Measurements from ENCODE around the gene RTF1. TPM values are rescaled to one million over a fixed set of nuclear protein-coding genes. Genes with fewer than 3 reads are reported as not detected.

RTF1 gene
- total RNA-seq, 1 donor from 2014 or later: 23.5 TPM

DNA sequence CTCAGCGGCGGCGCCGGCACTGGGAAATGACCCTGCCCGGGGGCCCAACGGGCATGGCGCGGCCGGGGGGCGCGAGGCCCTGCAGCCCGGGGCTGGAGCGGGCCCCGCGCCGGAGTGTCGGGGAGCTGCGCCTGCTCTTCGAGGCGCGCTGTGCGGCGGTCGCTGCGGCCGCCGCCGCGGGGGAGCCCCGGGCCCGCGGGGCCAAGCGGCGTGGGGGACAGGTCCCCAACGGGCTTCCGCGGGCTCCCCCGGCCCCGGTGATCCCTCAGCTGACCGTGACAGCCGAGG is 77.0 kb downstream of the RTF1 start:
- DNase-seq (ENCODE audit: low read depth): no peak
- H3K4me3 ChIP-seq (ENCODE audit: low read depth, low read length): peak overlapping the region; percentile 63
- TF ChIP-seq, protein P1, sequence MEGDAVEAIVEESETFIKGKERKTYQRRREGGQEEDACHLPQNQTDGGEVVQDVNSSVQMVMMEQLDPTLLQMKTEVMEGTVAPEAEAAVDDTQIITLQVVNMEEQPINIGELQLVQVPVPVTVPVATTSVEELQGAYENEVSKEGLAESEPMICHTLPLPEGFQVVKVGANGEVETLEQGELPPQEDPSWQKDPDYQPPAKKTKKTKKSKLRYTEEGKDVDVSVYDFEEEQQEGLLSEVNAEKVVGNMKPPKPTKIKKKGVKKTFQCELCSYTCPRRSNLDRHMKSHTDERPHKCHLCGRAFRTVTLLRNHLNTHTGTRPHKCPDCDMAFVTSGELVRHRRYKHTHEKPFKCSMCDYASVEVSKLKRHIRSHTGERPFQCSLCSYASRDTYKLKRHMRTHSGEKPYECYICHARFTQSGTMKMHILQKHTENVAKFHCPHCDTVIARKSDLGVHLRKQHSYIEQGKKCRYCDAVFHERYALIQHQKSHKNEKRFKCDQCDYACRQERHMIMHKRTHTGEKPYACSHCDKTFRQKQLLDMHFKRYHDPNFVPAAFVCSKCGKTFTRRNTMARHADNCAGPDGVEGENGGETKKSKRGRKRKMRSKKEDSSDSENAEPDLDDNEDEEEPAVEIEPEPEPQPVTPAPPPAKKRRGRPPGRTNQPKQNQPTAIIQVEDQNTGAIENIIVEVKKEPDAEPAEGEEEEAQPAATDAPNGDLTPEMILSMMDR (conservative IDR thresholded peaks at IDR 0.05; ENCODE audit: low read depth, low read length): no peak

DNA sequence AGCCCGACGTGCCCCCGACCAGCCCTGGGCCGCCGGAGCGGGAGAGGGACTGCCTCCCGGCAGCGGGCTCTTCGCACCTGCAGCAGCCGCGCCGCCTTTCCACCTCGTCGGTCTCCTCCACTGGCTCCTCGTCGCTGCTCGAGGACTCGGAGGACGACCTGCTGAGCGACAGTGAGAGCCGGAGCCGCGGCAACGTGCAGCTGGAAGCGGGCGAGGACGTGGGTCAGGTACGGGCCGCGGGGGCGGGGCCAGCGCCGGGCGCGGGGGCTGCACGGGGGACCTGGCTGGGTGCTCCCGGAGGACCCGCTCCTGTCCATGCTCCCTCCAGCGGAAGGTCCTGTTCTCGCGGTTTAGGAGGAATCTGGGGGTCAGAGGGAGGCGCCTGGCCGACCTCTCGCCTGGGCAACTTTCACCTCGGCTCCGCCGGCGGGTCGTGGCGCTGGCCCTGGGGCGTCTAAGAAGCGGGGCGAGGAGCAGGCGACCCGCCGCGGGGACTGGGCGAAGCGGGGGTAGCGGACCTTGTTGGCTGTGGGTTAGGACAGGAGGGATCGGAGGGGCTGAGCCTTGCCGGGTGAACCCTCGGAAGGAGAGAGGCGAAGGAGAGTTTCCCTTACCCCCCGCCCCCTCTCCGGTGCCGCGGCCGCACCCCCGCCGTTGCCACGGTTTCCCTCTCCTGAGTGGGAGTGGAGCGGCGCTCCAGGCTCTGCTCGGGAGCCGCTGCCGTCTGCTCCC is 77.5 kb downstream of the RTF1 start:
- peak overlapping the region; percentile 57 for H3K4me3 ChIP-seq (ENCODE audit: low read depth, low read length)
- TF ChIP-seq, protein P1 (conservative IDR thresholded peaks at IDR 0.05; ENCODE audit: low read depth, low read length): peak; percentile 9
- DNase-seq (ENCODE audit: low read depth): no peak

DNA sequence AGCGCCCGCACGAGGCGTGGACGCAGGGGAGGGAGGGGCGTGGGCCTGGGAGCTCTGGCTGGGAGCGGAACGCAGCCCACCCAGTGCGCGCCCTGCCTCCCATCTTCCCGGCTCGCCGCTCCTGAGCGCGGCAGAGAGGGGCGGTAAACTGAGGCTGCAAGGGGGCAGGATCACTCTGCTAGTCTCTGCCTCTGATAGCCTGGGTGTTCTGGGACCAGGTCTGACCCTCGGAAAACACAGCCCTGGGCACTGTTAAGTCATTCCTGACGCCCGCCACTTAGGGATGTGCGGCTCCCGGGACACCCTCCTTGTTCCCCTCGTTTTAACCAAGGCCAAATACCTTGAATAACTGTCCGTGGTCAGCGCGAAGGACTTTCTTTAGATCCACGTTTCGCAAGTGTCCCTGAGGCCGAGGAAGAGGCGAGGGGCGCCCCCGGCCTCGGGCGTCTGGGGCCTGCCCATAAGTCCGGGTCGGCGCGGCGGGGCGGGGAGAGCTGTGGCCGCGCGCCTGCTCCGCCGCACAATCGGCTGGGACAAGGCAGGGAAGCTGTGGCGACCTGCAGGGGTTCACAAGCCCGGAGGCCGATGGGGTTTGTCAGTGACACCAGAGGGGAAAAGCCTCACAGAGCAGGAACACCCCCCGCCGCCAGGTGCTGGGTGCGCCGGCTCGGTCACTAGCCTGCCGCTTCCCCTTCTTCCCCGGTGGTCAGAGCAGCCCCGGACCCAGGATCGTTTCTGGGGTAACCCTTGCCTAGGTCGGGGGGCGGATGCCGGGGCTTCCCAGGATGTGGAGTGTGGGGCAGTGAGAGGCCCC is 78.2 kb downstream of the RTF1 start:
- no peak for DNase-seq (ENCODE audit: low read depth)
- TF ChIP-seq, protein P1 (conservative IDR thresholded peaks at IDR 0.05; ENCODE audit: low read depth, low read length): no peak
- H3K4me3 ChIP-seq (ENCODE audit: low read depth, low read length): peak overlapping the region; percentile 57

DNA sequence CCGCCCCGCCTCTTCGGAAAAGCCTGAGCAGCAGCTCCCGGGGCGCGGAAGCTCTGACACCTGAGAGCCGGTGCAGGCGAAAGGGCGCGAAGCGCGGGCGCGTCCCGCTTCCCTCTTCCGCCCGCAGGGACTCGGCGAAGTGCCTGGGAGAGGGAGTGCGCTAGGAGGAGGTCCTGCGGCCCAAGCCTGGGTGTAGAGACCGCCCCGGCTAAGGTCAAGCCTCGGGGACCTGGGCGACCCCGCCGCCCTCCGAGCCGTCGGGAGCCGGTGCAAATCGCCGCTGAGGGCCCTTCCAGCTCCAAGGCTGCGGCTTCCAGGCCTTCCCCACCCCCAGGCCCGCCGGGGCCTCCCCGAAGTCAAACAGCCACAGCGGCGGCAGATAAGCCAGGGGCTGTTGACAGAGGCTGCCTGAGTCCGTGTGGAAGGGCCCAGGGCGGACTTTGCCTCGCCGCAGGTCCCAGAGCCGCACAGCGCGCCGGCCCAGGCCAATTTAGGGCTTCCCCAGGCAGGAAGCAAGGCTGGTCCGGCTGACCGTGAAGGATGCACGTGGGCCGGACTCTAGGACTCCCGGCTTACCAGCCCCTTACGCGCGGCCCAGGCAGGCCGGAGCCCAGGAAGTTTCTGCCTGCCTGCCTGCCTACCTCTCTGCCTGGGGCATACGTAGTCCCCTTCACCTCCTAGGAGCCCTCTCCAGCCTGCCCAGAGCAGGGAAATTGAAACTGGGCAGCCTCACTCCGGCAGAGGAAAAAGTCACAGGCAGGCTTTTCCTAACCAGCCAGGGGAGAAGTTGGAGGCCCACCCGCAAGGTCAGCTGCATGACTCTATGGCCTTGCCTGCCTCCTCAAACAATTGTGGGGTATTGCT is 79.1 kb downstream of the RTF1 start:
- peak overlapping the region; percentile 57 for H3K4me3 ChIP-seq (ENCODE audit: low read depth, low read length)

DNA sequence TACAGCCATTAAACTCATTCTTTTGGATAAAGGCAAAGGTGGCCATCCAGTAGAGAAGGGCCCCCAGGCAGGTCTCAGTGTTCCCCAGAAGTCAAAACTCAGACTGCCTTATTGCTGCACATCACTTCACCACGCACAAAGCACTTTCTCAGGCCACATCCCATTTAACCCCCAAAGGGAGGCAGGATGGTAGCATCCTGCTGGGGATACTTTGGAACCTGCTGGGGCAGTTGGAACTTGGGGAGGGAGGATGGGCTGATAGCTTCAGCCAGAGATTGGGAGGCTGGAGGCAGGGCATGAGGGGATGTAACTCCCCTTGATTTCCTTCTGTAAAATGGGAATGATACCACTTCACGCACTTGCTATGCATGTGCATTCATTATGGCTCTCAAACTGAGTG is 81.8 kb downstream of the RTF1 start:
- DNase-seq (ENCODE audit: low read depth): no peak
- H3K4me3 ChIP-seq (ENCODE audit: low read depth, low read length): no peak overlapping the region
- TF ChIP-seq, protein P1 (conservative IDR thresholded peaks at IDR 0.05; ENCODE audit: low read depth, low read length): no peak

More for the DNA sequence above, 79.1 kb downstream of the RTF1 start:
- TF ChIP-seq, protein P1 (conservative IDR thresholded peaks at IDR 0.05; ENCODE audit: low read depth, low read length): no peak
- DNase-seq (ENCODE audit: low read depth): no peak

DNA sequence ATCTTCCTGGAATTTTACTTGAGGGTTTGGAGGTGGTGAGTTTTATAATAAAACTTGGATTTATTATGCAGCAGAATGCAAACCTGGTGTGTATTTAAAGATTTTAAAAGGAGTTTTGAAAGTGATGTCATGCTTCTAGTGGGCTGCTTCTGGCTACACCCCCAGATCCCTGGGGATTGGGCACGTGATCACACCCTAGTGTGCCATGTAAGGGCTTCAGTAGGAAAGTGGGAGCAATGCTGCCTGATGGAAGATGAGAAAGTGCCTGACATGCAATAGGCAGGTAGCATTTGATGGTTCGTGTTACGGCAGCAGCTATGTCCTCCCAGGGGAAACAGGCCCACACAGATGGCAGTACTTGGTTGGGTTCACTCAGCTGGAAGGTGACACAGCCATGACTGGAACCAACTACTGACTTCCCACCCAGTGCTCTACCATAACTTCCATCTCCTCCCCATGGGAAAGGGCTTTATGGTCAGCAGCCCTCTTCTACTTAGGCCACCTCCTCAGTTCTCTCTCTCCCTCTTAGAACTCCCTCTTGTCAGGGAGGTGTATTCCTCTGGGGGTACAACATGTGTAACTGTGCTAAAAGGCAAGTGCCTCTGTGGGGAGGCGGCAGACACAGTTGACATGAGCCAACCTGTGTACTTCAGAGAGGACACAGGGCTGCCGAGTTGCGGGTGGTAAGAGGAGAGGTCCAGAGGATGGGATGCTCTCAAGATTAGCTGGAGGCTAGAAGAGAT is 82.4 kb downstream of the RTF1 start:
- no peak for DNase-seq (ENCODE audit: low read depth)
- H3K4me3 ChIP-seq (ENCODE audit: low read depth, low read length): no peak overlapping the region
- TF ChIP-seq, protein P1 (conservative IDR thresholded peaks at IDR 0.05; ENCODE audit: low read depth, low read length): no peak

Measured in epithelial cell of proximal tubule (primary cell).